ENCODE results near the gene RLN3.

GRCh38 chr19:14059093-14059480 is 31.1 kb downstream of the RLN3 start:
- TF ChIP-seq POLR2A (IDR thresholded peaks at IDR 0.05; ENCODE audit: low read length) (no peak), GATA1 (IDR thresholded peaks at IDR 0.05; ENCODE audit: low read depth, low read length) (no peak)

Data from erythroblast (primary cell).